Raji (cell line): ENCODE results near the gene ARGLU1.

Source experiments
- POLR2A ChIP-seq: IDR thresholded peaks from 2 replicates; pipeline ENCODE4 v1.6.1; 2011; ENCODE audit warnings: low read depth, low read length, control low read depth; ENCODE audit not compliant: insufficient read depth

Gene ARGLU1

GRCh38 chr13:106492588-106493475 lies 75.1 kb downstream of the ARGLU1 start:
- TF ChIP-seq POLR2A: no peak

- no peak for TF ChIP-seq POLR2A
Measured at GRCh38 chr13:106491928-106492587, 75.9 kb downstream of the ARGLU1 start.
